ENCODE data around the gene PSAPL1. TPM values are rescaled to one million over a fixed set of nuclear protein-coding genes. Genes with fewer than 3 reads are reported as not detected.

The PSAPL1 gene
- total RNA-seq, 1 donor from 2014 or later = not detected

- no peaks in the 10 kb centered on the region for H3K4me1 Mint-ChIP-seq
- H3K9me3 Mint-ChIP-seq = peaks cover 6% of the 10 kb centered on the region
- no peak for DNase-seq
- H3K27ac Mint-ChIP-seq = no peak overlapping the region
- intact Hi-C loops (cut with micrococcal nuclease) = no loop called here
- H3K36me3 Mint-ChIP-seq (ENCODE audit: low read depth) = no peaks in the 10 kb centered on the region
- ChIA-PET CTCF (no interaction called here), POLR2A (no interaction called here)
- no peaks in the 10 kb centered on the region for H3K27me3 Mint-ChIP-seq
- H3K4me3 Mint-ChIP-seq = no peak overlapping the region
- TF ChIP-seq CTCF (IDR thresholded peaks at IDR 0.05) = no peak
- ATAC-seq (ENCODE audit: low read depth) = no peak
Measured at GRCh38 chr4:7390336-7390735, 44.4 kb downstream of the PSAPL1 start.

- Mint-ChIP-seq H3K4me1 (no peaks in the 10 kb centered on the region), H3K27me3 (no peaks in the 10 kb centered on the region), H3K9me3 (peaks cover 6% of the 10 kb centered on the region), H3K36me3 (ENCODE audit: low read depth) (no peaks in the 10 kb centered on the region), H3K4me3 (no peak overlapping the region), H3K27ac (no peak overlapping the region)
- DNase-seq (no peak), ATAC-seq (ENCODE audit: low read depth) (no peak)
- ChIA-PET CTCF (no interaction called here), POLR2A (no interaction called here)
- no peak for TF ChIP-seq CTCF (IDR thresholded peaks at IDR 0.05)
- intact Hi-C loops (cut with micrococcal nuclease) = no loop called here
Measured at GRCh38 chr4:7389719-7390118, 45.0 kb downstream of the PSAPL1 start.

- DNase-seq = no peak
- intact Hi-C loops (cut with micrococcal nuclease) = no loop called here
- Mint-ChIP-seq H3K9me3 (peaks cover 6% of the 10 kb centered on the region), H3K4me1 (no peaks in the 10 kb centered on the region), H3K4me3 (no peak overlapping the region), H3K27me3 (no peaks in the 10 kb centered on the region), H3K36me3 (ENCODE audit: low read depth) (no peaks in the 10 kb centered on the region), H3K27ac (no peak overlapping the region)
- CTCF ChIA-PET = no interaction called here
- TF ChIP-seq CTCF (IDR thresholded peaks at IDR 0.05) = no peak
- POLR2A ChIA-PET = no interaction called here
- ATAC-seq (ENCODE audit: low read depth) = no peak
Measured at GRCh38 chr4:7389101-7389701, 45.5 kb downstream of the PSAPL1 start.

GRCh38 chr4:7388627-7389026 is 46.1 kb downstream of the PSAPL1 start:
- ATAC-seq (ENCODE audit: low read depth) = no peak
- Mint-ChIP-seq H3K4me3 (no peak overlapping the region), H3K4me1 (no peaks in the 10 kb centered on the region), H3K9me3 (peaks cover 6% of the 10 kb centered on the region), H3K27me3 (no peaks in the 10 kb centered on the region), H3K27ac (no peak overlapping the region), H3K36me3 (ENCODE audit: low read depth) (no peaks in the 10 kb centered on the region)
- CTCF ChIA-PET = no interaction called here
- no peak for DNase-seq
- TF ChIP-seq CTCF (IDR thresholded peaks at IDR 0.05) = no peak
- POLR2A ChIA-PET = no interaction called here
- intact Hi-C loops (cut with micrococcal nuclease) = no loop called here

GRCh38 chr4:7387925-7388324 is 46.8 kb downstream of the PSAPL1 start:
- no peaks in the 10 kb centered on the region for H3K36me3 Mint-ChIP-seq (ENCODE audit: low read depth)
- no peak overlapping the region for H3K4me3 Mint-ChIP-seq
- no peak for TF ChIP-seq CTCF (IDR thresholded peaks at IDR 0.05)
- ATAC-seq (ENCODE audit: low read depth) = no peak
- ChIA-PET POLR2A (no interaction called here), CTCF (no interaction called here)
- no peak overlapping the region for H3K27ac Mint-ChIP-seq
- H3K4me1 Mint-ChIP-seq = no peaks in the 10 kb centered on the region
- H3K9me3 Mint-ChIP-seq = peaks cover 6% of the 10 kb centered on the region
- no peak for DNase-seq
- H3K27me3 Mint-ChIP-seq = no peaks in the 10 kb centered on the region
- intact Hi-C loops (cut with micrococcal nuclease) = no loop called here
